ENCODE data around the gene PRDM16. TPM values are rescaled to one million over a fixed set of nuclear protein-coding genes. Genes with fewer than 3 reads are reported as not detected.

Gene PRDM16
- total RNA-seq, 1 experiment from 2014 or later, result 0.17 TPM

- Histone ChIP-seq H4K20me1 (ENCODE audit: control insufficient read depth, insufficient read depth, insufficient read length) (no peaks in the 10 kb centered on the region), H3T11ph (ENCODE audit: low read length) (no peak overlapping the region), H2BK120ac (ENCODE audit: low read depth, low read length, poor library complexity, severe bottlenecking) (no peak overlapping the region), H2BK15ac (ENCODE audit: low read depth, low read length) (no peak overlapping the region), H3K18ac (ENCODE audit: insufficient read length, low read depth, low read length) (no peak overlapping the region), H3K9ac (ENCODE audit: extremely low read depth, insufficient read length, low read length) (no peak overlapping the region), H3K23ac (ENCODE audit: insufficient read length, low read depth, low read length) (no peak overlapping the region), H2AK5ac (ENCODE audit: insufficient read length, low read length) (no peak overlapping the region), H2BK5ac (ENCODE audit: insufficient read length, low read length) (no peak overlapping the region), H3K27me3 (ENCODE audit: insufficient read depth, low read length) (no peaks in the 10 kb centered on the region), H3K56ac (ENCODE audit: insufficient read length, low read depth, low read length) (no peak overlapping the region), H3K23me2 (ENCODE audit: insufficient read length, low read depth, low read length, poor library complexity, severe bottlenecking) (no peaks in the 10 kb centered on the region), H4K8ac (replicated peaks; ENCODE audit: insufficient read length, low read depth, low read length) (no peak overlapping the region), H2AFZ (ENCODE audit: low read length) (no peak overlapping the region), H2BK12ac (ENCODE audit: insufficient read length, low read depth, low read length) (no peak overlapping the region), H3K79me1 (ENCODE audit: insufficient read depth, low read depth, low read length, poor library complexity, severe bottlenecking) (no peaks in the 10 kb centered on the region), H4K91ac (ENCODE audit: insufficient read length, low read depth, low read length) (no peak overlapping the region), H3K79me2 (ENCODE audit: insufficient read depth, low read length) (no peaks in the 10 kb centered on the region), H3K27ac (ENCODE audit: insufficient read length, low read depth, low read length) (no peak overlapping the region), H3K9me3 (ENCODE audit: control insufficient read depth, low read depth, low read length) (no peaks in the 10 kb centered on the region), H2BK20ac (ENCODE audit: low read depth, low read length, poor library complexity, severe bottlenecking) (no peak overlapping the region), H3K14ac (ENCODE audit: insufficient read depth, low read length) (no peak overlapping the region), H4K5ac (ENCODE audit: insufficient read length, low read depth, low read length) (no peak overlapping the region), H3K4me2 (ENCODE audit: insufficient read depth, insufficient read length, low read length) (no peak overlapping the region), H3K4ac (ENCODE audit: low read depth, low read length) (no peak overlapping the region), H3K4me1 (ENCODE audit: insufficient read depth, low read length) (no peaks in the 10 kb centered on the region)
- peaks cover 0 to 5% of the 10 kb centered on the region in 2 experiments; a peak in 1 of 4 replicates for H3K4me1 Mint-ChIP-seq
- DNase-seq, result no peak
- H3K9me3 Mint-ChIP-seq, result no peaks in the 10 kb centered on the region; a peak in 2 of 5 replicates
- no peaks in the 10 kb centered on the region; the same call in 1 of the 2 replicates for H3K27me3 Mint-ChIP-seq (ENCODE audit: low read depth)
- H3K4me3 Mint-ChIP-seq, result no peak overlapping the region
- no peaks in the 10 kb centered on the region for H3K36me3 Mint-ChIP-seq (ENCODE audit: insufficient read depth in 1 of 3, low read depth in 3 of 3)
- WGBS (ENCODE audit: extremely low coverage, insufficient read length, low lambda C conversion rate), result no CpG with 5 or more reads among the region's 37 CpGs
- H3K27ac Mint-ChIP-seq, result no peak overlapping the region
- TF ChIP-seq, protein P1, sequence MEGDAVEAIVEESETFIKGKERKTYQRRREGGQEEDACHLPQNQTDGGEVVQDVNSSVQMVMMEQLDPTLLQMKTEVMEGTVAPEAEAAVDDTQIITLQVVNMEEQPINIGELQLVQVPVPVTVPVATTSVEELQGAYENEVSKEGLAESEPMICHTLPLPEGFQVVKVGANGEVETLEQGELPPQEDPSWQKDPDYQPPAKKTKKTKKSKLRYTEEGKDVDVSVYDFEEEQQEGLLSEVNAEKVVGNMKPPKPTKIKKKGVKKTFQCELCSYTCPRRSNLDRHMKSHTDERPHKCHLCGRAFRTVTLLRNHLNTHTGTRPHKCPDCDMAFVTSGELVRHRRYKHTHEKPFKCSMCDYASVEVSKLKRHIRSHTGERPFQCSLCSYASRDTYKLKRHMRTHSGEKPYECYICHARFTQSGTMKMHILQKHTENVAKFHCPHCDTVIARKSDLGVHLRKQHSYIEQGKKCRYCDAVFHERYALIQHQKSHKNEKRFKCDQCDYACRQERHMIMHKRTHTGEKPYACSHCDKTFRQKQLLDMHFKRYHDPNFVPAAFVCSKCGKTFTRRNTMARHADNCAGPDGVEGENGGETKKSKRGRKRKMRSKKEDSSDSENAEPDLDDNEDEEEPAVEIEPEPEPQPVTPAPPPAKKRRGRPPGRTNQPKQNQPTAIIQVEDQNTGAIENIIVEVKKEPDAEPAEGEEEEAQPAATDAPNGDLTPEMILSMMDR (conservative IDR thresholded peaks at IDR 0.05), result no peak
Measured at GRCh38 chr1:3278416-3279181, 209.6 kb downstream of the PRDM16 start.

All from H9 (cell line).